GM19328 (cell line): ENCODE results near the gene VTI1A.
"Not testable (repeated sequence)": the region's sequence is repeated elsewhere in the genome, so short reads cannot be mapped to it uniquely, and the experiment has no call there.

Experiments used
- ATAC-seq: cut with Tn5 transposase; IDR thresholded peaks from one replicate; pipeline ENCODE4 v1.9.1; 2021; ENCODE audit warnings: mild to moderate bottlenecking, moderate library complexity; ENCODE audit not compliant: unreplicated experiment

The VTI1A gene

DNA sequence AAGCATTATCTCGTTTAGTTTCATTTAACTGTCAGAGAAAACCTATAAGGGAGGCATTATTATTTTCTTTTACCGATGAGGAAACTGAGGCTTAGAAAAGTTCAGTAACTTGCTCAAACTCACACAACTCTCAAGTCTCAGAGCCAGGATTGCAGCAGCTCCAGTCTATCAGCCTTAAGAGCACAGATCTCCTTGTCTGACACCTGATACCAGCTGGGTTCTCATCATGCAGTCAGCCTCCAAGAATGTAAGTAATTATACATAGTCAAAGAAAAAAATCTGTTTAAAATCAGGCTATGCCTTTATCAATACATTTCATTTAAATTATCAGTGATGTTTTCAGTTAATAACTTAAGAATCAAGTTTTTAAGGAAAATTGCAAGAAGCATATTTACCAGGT is 266.4 kb downstream of the VTI1A start:
- no peak for ATAC-seq

DNA sequence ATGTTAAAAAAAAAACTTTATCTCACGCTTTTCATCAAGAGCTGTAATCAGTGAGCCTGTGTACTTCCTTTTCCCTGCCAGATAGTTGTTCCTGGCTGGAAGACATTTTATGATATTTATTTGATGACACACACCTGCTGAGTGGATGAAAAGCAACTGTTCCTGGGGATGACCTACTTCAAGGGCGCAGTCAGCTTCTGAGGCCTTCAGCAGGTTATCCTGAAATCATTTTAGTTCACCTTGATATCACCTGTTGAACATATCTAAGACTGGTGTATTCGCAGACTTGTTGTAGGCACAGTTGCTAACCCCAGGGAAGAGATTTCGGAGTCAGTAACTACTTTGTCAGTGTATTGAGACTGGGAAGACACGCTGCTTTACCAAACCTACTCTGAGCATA is 268.6 kb downstream of the VTI1A start:
- no peak for ATAC-seq

DNA sequence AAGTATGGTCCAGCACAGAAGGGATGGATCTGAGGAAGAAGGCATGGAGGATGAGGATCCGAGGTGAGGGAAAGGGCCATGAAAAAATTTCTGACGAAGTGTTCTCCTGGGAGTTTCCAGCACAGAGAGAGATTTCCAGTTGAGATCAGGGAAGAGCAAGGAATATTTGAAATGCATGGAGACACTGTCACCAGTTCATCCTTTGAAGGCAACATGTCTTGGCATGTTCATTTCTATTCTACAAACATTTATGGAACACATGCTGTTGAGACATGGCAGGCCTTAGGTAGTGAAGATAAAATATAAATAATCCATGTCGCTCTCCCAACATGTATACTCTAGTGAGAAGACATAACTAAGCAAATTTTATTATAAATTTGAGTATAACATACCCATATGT is 269.1 kb downstream of the VTI1A start:
- ATAC-seq = no peak

DNA sequence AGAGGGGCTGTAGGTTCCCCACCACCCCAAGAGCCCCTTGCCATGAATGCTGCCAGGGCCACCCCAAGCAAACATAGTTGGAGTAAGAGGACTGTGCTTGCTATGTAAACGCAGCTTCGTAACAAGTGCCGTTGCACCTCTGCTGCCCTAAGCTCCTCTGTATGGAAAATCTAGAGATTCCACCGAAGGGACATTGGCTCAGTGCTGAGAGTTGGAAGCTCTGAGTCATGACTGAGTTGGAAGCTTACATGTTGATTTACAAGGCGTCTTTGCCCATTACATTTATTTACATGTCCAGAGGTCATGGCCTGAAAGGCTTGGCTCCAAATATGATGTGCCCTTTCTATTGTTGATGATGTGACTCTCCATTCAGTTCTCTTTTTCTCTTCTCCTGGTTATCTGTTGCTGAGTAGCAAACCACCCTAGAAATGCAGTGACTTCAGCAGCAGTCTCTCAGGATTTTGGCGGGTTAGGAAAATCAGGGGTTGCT is 270.0 kb downstream of the VTI1A start:
- ATAC-seq = no peak

DNA sequence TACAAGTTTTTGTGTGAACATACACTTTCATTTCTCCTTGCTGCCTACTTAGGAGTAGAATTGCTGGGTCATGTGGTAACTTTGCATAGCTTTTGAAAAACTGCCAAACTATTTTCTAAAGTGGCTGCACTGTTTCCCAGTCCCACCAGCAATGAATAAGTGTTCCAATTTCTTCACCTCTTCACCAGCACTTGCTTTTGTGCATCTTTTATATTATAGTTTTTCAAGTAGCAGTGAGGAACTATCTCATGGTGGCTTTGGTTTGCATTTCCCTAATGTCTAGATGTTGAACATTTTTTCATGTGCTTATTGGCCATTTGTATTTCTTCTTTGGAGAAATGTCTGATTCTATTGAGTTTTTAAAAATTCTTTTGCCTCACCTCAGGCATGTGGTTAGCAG is 273.2 kb downstream of the VTI1A start:
- ATAC-seq = no peak

DNA sequence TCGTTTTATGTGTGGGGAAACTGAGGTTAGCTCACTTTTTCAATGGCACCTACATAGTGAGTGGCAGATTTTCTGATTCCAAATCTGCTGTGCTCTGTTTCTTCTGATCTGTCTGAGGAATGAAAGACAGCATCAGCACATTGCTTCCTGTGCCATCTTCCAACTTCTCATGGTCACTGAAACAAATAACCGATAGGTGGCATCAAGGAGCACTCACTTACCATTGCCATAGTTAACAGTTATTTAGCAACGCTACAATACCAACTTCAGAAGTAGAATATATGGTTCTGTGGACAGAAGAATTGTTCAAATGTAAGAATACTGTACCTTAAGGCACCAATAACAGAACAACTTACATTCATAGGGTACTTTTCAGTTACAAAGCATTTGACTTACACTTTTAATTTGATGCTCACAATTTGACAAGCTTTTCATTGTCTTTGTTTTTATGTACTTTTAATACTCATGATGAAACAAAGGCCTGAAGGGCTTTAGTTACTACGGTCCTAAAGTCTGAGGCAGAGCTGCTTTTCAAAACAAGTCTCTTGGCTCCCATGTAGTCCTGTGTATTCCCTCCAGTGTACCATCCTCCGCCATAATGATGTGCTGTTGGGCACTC is 274.2 kb downstream of the VTI1A start:
- ATAC-seq = no peak

DNA sequence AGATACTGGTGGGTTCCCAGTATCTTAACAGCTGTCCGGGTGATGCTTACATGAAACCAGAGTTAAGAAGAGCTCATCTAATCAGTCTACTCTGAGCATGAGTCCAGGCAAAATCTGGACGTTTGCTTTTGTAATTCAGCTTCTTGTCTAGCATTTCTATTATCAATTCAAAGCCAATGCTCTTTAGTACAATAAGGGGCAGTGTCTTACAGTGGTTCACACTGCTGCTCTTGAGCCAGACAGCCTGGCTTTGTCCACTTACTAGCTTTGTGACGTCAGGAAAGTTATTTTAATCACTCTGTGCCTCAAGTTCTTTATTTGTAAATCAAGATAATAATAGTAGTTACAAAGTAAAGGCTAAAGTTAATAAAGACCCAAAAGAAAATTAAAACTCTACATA is 275.7 kb downstream of the VTI1A start:
- no peak for ATAC-seq

DNA sequence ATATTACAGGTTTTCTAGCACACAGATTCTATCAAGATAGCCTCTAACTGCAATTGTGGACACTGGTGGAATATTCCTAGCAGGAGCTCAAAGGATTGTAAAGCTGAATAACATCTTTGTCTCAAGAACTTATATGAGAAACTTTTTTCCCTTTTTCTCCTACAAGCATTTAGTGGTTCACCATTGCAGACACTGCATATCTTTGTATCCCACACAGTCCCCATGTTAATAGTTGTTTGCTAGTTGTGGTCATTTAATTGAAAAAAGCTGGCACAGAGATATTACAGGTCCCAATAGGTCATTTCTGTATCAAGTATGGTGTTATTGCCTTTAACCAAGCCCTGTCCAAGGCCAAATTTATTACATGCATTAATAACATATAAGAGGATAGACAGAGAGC is 276.9 kb downstream of the VTI1A start:
- no peak for ATAC-seq

DNA sequence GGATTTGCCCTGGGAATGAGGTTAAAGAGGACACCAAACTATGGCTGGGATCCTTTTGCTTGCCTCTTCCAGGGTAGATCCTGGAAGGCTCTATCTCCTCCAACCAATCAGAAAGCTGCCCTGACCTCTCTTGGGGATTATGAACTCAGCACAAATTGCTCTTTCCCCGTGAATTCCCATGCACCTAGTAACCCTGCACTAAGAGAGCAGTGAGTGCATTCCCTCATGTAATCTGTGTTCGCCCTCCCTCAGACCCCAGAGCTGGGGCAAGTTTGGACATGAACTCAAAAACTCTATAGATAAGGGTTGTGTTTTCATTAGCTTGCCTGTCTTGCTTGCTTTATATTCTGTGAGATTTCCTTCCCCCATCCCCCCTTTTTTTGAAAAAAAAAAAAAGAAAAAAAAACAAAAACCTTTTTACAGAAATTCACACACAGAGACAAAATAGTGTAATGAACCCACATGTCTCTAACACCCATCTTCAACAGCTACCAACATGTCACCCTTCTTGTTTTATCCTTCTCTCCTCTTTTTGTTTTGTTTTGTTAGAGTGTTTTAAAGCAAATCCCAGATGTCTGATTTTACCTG is 277.5 kb downstream of the VTI1A start:
- no peak for ATAC-seq

DNA sequence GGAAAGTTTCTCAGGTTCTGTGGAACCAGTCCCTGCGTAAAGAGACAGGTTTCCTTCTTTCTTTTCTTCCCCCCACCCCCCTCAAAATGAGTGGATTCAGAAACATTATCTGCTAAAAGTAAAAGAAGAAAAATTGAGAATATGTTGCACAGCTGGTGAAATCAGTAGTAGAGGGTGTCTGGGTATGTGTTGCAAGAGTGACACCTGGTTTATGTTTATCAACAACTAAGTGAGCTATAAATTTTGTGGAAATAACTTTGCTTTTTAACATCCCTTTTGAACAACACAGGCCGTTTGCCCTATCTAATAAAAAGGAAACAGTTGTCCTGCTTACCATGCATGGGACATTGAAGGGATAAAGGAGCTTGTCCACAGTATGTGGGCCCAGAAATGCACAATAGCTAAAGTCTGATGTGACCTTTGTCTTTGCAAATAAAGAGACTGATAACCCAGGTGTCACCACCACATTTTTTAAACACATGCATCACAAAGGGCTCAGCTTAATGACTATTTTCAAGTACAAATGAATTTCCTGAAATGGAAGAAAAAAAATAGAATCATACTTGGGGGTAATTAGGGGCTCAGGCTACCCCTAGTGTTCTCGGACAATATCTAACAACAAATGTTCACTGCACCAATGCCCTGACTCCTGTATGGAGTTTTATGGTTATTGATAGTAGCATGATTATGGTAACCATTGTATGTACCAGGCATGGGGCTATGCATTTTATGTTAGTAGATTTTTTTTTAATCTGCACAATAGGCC is 281.3 kb downstream of the VTI1A start:
- no peak for ATAC-seq

DNA sequence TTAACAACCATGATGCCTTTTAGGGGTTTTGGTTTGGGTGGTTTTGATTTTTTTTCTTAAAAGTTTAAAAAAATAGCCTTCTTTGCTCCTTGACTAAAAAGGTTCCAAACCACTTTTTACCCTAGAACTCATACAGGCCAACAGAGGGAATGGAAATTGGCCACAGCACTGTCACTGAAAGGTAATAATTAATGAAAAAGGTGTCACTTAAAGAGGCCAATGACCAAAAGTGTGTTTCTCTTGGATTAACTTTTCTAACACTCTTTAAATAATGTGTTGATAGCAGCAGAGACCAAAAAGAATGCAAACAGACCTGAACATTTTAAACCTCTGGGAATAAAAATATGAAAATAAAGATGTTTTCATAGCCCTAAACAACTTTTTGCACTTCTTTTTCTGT is 282.0 kb downstream of the VTI1A start:
- ATAC-seq = no peak

DNA sequence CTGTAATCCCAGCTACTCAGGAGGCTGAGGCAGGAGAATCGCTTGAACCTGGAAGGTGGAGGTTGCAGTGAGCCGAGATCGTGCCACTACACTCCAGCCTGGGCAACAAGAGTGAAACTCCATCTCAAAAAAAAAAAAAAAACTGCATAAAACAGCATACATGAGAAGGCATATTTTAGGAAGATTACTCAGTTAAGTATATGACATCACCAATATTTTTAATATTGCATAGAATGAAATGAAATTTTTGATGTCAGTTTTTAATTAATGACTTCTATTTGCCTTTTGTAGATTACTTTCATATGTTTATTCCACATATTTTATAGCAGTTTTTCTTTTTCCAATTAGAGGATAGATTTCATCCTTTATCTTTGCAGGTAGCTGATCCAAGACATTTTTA is 284.4 kb downstream of the VTI1A start:
- ATAC-seq = not testable (repeated sequence)

DNA sequence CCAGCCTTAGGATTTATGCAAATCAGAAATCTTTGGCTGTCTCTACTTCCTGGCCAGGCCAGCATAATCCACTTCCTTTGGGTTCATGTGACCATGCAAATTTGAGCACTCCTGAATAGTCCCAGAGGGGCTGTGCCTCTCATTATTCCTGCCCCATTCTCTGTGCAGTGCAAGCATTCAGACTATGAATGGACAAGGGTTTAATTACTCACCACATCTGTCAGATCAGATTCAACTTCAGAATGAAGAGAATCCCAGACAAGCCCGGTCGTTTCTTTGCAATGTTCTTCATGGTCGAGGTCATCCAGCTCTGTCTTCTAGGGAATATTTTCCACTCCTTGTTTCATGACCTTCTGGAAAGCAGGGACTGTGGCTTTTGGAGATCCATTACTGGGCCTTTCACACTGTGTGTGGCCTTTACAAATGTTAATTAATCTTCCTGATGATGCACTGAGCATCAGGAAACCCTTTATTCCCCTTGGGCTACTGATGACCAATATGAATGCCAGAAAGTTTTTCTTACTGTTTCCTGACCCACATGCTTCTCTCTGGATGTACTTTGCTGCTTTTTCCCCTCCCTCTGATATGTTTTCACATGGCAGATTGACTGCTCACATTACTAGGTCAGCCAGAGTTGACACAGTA is 285.4 kb downstream of the VTI1A start:
- no peak for ATAC-seq

DNA sequence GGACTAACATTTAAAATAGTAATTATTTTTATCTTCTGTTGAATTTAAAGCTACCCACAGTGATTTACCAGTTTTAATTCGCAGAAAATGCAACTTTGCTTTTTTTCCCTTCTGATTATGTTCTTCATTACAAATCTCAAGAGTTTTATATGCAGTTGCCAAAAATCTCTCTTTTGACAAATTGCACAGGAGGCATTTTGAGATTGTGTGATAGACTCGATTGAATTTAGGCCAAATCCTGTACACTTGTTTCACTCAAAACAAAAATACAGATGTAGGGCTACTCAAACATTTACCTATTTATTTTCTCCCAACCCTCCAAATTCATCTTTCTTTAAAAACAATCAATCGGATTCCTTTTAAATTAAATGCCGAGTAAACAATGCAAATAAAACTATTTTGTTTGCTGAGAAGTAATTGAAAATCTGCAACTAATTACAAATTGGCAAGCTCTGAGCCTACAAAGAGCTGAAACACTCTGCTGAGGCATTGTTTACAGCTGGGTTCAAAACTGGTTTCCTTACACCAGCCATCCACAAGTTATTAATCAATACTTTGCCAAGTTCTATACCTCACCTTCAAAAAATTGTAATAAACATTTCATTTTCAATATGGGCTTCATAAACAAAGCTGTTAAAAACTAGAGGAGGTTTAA is 288.2 kb downstream of the VTI1A start:
- ATAC-seq = no peak

DNA sequence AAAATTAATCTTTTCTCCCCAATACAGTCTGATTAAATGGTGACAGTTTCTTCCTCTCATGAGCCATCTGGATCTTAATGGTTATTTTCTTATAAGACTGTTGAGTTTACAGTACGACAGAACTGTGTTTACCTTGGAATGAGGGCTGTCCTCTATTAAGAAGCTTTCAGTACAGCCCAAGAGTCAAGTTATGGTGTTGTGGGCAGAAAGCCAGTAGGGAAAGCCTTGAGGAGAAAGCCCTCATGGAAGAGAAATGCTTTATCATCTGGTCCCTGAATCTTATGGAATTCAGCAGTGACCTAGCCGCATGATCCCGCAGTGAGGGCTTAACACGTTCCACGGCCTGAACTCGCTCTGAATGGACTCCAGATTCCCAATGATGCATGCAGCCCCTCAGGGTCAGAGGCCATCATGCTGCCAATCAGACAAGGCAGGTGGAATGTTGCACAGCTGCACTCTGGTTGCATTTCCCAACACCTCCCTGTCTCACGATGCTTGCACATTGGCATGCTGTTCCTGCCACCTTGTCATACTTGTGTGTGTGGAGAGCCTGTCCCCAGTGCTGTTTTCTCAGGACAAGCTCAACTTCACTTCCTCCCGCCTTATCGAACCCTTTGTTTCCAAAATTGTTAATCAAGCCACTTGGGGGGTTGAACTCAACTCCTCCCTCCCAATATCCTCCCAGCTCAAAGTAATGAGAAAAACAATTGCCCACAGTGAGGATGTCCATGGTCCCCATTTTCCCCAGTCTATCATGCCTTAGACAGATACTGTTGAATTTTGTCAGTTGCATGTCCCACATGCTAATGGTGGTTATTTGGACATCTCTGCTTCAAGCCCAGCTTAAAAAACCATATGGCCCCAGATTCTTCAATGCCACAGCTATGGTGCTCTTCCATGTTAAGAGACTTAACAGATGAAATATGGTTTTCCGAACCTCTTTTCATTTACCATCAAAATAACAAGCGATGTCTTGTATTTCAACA is 291.9 kb downstream of the VTI1A start:
- no peak for ATAC-seq

DNA sequence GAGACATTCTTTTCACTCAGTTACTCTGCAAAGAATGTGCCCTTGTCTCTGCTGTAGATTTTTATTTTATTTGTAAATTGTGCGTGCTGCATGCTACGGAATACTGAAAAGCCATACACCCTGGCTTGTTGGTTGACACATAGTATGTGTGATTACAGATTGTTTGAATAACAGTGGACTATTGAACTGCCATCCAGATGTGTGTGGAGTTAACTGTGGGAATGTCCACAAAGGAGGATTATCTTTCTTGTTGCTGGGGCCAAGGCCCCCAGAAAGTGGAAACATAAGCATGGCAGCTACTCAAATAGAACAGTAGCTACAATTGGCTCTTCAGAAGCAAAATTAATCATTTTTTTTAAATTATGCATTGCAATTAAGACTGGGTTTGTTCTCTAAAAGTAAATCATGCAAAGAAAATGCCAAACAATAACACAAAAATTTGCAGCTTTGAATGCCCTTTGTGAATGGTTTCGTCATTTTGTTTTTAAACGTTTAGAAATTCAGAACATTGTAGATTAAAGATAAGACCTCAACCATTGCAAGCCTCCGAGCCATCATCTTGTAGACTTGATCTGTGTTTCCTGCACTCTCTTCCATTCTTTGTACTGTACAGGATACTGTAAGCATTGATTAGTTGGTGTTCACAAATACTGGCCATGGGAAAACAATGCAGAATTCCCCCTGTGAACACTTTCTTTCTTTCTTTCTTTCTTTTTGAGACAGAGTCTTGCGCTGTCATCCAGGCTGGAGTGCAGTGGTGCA is 292.8 kb downstream of the VTI1A start:
- ATAC-seq = no peak

DNA sequence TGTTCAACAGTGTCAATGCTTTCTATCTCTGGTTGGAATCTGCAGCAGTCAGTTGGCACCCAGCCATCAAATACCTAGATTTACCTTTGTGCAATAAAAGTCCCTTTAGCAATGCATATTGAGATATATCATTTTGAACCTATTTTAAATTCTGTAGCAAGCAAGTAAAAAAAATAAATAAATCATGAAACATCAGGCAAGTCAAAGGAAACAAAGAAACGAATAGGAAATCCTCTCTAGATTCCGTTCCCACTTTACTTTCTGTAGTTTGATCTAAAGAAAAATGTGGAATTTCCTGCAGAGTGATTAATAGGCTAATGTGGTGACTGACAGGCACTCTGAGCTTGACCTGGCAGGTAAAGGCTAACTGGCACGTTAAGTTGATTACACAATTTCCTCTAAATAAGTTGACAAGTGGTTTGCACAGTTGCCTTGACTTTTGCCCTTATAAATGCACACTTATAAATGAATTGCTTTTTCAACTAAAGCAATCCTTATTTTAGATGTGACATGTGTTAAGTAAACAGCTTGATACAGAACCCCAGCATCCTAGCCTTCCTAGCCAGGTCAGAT is 294.9 kb downstream of the VTI1A start:
- ATAC-seq = no peak

DNA sequence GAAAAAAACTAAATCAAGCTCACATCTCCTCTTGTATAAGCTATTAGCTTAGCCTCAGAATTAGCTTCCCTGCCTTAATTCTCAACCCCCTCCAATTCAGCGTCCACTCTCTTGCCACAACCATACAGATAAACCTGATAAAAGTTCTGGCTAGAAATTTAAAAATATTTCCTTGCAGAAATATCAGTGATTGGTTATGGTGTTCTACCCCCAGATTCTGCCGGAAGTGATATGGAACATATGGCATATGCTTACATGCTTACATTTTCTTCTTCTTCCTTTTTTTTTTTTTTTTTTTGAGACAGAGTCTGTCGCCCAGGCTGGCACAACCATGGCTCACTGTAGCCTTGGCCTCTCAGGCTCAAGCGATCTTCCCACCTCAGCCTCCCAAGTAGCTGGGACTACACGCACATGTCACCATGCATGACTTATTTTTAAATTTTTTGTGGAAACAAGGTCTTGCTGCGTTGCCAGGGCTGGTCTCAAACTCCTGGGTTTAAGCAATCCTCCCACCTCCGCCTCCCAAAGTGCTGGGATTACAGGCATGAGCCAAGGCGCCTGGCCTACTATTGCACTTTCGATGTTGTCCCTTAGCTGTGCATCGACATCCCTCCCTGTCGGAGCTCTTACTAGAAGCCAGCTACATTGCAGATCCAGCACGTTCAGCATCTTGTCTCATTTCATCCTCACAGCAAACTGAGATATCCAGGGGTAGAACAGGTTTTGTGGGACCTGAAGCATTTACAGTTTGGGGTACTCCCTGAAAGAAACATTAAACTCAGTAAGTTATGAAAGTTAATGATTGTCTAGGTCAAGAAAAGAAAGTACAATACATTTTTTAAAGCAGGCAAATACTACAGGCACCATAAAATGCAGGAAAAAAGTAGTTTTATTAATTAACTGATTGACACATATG is 297.4 kb downstream of the VTI1A start:
- no peak for ATAC-seq
